CD4-positive, alpha-beta T cell treated with Interleukin-1 beta for 1 hour (primary cell): Measurements from ENCODE around the gene AIG1.

Experiments
- DNase-seq, 2 donors: peaks; one replicate each; pipeline ENCODE4 v3.0.0-alpha.2; 2020 to 2022

AIG1 gene

GRCh38 chr6:143098054-143098671 is 37.5 kb downstream of the AIG1 start:
- DNase-seq, result peak; percentile 3 to 26

DNA sequence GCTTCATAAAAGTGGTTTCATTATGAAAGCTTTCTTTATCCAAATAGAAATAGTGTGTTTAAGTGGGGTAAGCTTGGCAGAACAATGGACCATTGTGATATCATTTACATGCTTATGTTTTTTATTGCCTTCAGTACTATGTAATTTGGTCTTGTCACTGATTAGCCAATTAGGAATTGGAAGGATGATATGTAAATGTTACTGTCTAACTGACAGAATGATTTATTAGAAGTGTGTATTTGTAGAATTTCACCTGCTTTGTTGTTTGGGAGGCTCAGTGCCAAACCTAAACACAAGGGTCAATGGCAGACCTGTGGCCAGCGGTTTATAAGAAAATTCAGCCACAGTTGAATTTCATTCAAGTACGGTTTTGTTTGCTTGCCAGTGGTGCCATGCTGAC is 39.0 kb downstream of the AIG1 start:
- DNase-seq, result no peak

DNA sequence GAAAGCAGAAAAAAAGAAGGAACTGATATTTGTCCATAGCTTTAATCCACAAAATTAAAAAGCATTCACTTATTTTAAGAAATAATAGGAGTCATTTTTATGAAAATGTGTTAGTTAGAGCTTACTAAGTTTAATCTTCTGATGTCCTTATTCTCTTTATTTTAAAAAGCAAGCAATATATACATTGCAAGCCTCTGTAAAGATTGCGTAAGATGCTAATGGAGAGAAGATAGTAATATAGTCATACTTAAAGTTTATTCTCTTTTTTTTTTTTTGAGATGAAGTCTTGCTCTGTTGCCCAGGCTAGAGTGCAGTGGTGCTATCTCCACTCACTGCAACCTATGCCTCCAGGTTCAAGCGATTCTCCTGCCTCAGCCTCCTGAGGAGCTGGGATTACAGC is 39.7 kb downstream of the AIG1 start:
- no peak for DNase-seq

GRCh38 chr6:143103916-143104315 is 43.2 kb downstream of the AIG1 start:
- DNase-seq, result no peak

DNA sequence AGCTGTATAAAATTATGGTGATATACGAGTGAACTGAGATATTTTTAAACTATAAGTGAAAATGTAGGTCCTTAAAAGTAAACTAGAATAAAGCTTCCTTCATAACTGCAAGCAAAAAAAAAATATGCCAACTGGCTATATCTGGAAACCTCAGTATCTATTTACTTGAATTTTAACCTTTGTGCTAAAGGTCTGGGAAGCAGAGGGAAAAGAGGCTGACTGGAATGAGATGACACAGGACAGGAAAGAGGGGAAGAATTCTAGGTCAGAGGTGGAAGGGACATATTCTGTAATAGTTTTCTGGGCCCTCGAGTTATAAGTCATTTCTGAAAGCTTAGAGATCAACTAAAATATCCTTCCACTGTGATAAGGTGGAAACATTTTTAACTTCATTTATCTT is 46.8 kb downstream of the AIG1 start:
- no peak for DNase-seq

DNA sequence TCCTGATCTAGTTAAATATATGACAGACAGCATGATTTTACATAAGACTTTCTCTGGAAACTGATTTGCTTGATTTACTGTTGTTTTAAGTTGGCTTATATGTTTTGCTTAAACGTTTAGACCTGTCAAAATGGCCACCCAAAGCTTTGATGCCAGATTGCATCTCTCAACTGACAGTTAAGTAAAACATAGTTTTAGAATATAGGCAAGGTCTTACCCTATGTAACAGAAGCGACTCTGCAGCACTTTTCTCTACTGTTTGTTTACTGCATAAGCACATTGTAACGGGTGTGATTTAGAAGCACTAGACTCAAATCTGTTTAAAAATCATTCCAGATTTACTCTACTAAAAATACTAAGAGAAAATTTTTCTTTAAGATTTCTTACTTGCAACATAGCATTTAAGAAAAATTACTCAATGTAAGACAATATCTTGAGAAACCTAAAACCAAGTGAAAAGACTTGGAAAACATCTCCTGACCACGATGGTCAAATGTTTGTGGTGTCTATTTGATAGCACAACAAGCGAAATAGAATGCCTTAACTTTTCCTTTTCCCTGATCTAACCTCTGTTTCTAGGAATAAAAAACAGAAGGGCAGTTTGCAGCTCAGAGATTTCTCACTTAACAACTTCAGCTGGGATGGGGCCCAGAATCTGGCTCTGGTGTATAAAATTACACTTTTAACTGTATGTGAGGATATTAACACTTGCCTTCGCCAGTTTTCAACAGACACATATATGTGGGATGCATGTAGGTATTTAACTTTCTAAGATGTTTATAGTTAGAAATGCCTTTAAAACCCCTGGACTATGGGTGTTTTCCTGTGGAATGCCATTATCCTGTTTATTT is 47.4 kb downstream of the AIG1 start:
- DNase-seq, result no peak

DNA sequence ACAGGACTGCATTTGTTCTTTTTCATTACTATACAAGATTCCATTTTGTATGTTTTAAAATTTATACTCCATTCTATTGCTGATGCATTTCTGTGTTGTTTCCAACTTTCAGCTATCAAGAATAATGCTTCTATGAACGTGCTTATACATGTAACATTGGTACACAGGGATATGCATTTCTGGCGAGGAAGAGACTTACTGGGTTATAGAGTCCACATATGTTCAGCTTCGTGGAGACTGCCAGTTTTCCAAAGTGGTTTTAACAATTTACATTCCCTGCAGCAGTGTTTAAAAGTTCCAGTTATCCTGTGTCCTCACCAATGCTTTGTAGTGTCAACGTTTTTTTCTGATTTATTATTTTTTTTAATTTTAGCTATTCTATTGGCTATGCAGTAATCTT is 48.5 kb downstream of the AIG1 start:
- no peak for DNase-seq

DNA sequence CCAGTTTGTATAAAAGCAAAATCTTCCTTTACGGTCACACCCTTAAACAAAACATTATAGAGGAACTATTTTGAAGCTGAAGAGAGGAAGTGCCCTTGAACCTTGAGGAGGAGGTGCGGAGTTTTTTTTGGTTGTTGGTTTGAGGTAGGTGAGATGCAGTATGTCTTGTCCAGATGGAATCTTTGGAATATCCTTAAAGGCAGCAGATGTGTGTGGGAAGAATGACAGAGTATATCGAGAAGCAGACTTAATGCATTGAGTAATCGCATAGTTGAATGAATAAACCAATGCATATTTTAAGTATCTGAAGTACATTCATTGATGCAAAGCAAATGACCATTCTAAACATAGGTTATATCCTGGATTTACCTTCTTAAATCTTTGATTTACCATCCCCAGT is 49.9 kb downstream of the AIG1 start:
- no peak for DNase-seq

DNA sequence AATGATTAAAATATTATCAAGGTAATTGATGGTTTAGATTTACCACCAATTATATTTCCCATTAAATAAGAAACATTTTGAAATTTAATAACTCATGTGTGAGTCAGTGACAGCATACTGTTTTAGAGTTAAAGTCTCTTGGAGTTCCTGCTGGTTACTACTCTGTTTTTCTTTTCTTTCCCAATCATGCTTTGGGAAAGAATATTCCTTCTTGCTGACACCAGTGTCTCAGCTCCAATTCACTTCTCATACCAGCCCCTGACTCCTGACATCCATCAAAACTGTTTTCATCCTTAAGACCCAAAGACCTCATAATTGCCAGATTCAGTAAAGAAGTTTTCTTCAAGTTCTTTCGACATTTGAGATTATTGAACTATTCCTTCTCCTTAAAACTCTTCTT is 50.3 kb downstream of the AIG1 start:
- DNase-seq, result no peak

DNA sequence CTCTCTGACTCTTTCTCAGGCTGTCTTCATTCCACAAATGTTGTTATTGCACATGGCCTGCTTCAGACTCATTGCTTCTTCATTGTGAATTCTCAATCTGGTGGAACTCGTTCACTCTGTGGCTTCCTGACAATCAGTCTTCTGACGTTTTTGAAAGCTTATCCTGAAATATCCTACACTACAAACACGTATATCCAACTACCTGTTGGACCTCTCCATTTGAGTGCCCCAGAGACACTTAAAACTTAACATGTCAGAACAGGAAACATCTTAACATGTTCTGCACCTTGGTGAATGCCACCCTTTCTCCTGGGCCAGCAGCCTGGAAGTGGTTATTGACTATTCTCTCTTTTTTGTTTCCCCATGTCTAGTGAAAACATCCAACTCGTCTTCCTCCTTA is 50.8 kb downstream of the AIG1 start:
- no peak for DNase-seq

- DNase-seq, result no peak
Measured at GRCh38 chr6:143112084-143112768, 51.5 kb downstream of the AIG1 start.

- DNase-seq, result no peak
Measured at GRCh38 chr6:143112837-143113236, 52.1 kb downstream of the AIG1 start.

GRCh38 chr6:143115728-143116127 is 55.0 kb downstream of the AIG1 start:
- no peak for DNase-seq

DNA sequence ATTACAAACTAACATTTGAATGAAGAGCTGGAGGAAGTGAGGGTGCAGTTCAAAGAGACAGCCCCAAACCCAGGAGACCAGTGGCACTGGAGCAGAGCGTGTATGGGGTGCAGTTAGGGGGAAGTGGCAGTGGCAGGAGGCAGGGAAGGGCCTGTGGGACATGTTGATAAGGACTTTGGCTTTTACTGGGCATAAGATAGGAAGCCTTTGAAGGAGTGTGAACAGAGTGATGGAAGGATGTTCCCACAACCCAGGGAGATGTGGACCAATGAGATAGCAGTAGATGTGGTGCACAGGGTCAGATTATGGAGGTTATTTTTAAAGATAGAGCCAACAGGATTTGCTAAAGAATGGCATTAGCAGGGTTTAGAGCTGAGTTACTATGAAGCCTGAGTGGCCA is 56.4 kb downstream of the AIG1 start:
- DNase-seq, result no peak

- DNase-seq, result no peak
Measured at GRCh38 chr6:143119260-143119659, 58.6 kb downstream of the AIG1 start.

- DNase-seq, result no peak
Measured at GRCh38 chr6:143123081-143123480, 62.4 kb downstream of the AIG1 start.

DNA sequence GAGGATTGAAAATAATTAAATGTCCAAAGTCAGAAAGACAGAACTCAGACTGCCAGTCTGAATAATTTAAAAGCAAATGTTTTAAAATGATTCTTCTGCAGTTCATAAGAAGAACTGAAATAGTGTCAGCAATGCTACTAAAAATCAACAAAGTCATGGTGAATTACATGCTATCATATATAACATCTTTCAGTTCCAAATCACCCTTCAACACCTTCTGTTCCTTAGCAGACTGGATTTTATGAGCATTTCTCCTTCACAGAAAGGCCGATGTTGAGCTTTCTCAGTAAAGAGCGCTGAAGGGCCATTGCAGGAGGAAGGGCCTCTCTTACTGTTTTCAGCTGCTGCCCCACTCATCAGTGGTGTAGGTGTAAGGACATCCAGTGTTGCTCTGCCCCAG is 63.3 kb downstream of the AIG1 start:
- no peak for DNase-seq

DNA sequence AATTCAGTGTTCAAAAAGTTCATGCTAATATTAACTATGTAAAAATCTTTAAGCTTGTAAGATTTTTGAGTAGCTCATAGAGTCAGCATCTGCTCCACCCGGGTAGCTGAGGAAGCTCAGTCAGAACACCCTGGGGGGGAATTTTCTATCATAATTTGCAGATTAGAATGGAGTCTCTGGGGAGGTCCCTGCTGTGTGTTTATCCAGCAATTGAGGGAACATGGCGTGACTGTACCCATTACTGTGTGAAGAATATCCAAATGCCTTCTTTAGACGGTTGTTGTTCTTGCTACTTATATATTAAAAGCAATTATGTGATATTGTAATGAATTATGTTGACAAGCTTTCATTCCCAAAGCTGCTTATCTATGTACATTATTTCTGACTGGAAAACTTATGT is 64.8 kb downstream of the AIG1 start:
- no peak for DNase-seq

DNA sequence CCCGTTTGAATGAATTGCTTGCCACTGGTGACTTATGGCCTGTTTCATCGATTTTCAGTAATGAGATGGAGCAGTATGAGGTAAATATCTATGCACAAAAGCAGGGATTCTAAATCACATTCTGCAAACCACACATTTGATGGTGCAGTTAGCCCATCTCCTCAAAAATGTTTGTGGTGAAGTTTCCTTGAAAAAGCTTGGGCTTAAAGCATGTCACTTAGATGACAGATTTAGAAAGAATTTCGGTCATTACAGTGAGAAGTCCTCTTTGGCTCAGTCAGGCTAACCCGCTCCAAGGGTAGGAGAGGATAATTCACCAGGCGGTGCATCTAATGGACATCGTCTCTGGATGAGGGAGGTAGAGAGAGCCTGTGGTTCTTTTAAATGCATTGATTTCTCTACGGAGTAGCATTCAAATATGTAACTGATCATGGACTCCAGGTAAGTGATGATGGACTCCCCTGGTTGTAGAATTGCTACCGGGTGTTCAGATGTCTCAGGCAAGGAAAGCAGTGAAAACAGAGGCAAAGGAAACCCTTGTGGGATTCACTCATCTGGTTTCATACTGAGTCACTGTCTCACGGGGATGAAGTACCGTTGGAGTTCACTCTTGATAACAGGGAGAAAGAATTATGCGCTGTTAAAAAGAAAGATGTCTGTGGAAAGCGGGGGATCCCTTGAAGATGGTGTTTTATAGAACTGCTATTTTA is 65.3 kb downstream of the AIG1 start:
- DNase-seq, result no peak

DNA sequence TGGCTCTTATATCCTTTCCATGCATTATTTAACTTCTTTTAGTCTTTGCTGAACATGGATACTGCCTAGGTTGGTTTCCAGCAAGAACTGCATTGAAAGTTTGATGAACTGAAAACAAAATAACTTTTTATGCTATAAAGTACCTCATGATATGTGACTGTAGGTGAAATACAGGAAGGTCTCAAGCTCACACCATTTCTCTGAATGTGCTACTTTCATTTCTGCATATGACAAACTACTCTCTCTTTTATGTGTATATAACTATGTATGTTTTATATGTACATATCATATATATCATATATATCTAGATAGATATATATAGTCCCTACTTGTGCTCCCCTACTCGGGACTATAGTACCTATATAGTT is 65.9 kb downstream of the AIG1 start:
- DNase-seq, result no peak

- no peak for DNase-seq
Measured at GRCh38 chr6:143127941-143128680, 67.4 kb downstream of the AIG1 start.

GRCh38 chr6:143128681-143129015 is 68.0 kb downstream of the AIG1 start:
- DNase-seq, result no peak

DNA sequence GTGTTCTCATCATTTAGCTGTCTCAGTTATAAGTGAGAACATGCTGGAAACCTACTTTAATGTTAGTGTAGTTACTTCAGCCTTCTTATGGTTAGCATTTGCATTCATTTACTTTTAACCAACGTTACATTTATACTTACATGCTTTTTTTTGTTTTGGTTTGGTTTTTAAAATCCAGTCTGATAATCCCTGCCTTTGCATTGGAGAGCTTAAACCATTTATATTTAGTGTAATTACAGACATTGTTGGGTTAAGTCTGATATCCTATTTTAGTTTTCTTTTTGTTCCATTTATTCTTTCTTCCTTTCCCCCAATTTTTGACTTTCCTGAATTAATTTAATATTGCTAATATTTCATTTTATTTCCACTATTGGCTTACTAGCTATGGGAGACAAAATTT is 70.2 kb downstream of the AIG1 start:
- no peak for DNase-seq
